H1 (cell line): Measurements from ENCODE around the gene LY6G5B. TPM values are rescaled to one million over a fixed set of nuclear protein-coding genes. Genes with fewer than 3 reads are reported as not detected.

Experiments
- CTCF ChIA-PET: fragments of 300-600 bp; sonication (Branson Sonifier 250); formaldehyde crosslinking; loops from one replicate; lab custom pipeline; 2021; ENCODE audit not compliant: partially characterized antibody; lab: Charles Lee
- POLR2A ChIA-PET: fragments of 300-600 bp; sonication (Branson Sonifier 250); formaldehyde crosslinking; loops from one replicate; lab custom pipeline; 2021; ENCODE audit warnings: inconsistent platforms; ENCODE audit not compliant: partially characterized antibody; lab: Charles Lee
- DNase-seq, 2 experiments: peaks; one replicate each; pipeline versions ENCODE4 v3.0.0 to v3.0.0-alpha.2; 2010 to 2022; ENCODE audit warnings: low spot score in 2 of 2, low read depth in 1 of 2, mixed read lengths in 1 of 2
- FAIRE-seq: peaks from 2 replicates; lab custom pipeline; 2011; peaks lifted over from hg19 to GRCh38; lab: Jason Lieb, UNC
- H2AFZ ChIP-seq: 2 replicates; pipeline ENCODE4 v1.8.1; 2012; ENCODE audit warnings: low read length, inconsistent platforms
- H2AK5ac ChIP-seq: 2 replicates; pipeline ENCODE4 v1.6.1; 2013; ENCODE audit warnings: low read depth, low read length
- H2BK120ac ChIP-seq: replicated peaks from 2 replicates; pipeline ENCODE3; 2013; ENCODE audit warnings: low read depth, low read length, inconsistent platforms
- H2BK12ac ChIP-seq: 2 replicates; pipeline ENCODE4 v1.6.1; 2013; ENCODE audit warnings: low read depth, low read length
- H2BK15ac ChIP-seq: 2 replicates; pipeline ENCODE4 v1.6.1; 2013; ENCODE audit warnings: low read length
- H2BK20ac ChIP-seq: 2 replicates; pipeline ENCODE4 v1.6.1; 2013; ENCODE audit warnings: low read length
- H2BK5ac ChIP-seq: 2 replicates; pipeline ENCODE4 v1.6.1; 2013; ENCODE audit warnings: low read depth, low read length
- H3K14ac ChIP-seq: 2 replicates; pipeline ENCODE4 v1.6.1; 2013; ENCODE audit warnings: inconsistent platforms; ENCODE audit not compliant: insufficient read length
- H3K18ac ChIP-seq: 2 replicates; pipeline ENCODE4 v1.6.1; 2013; ENCODE audit warnings: low read length; ENCODE audit errors: extremely low read depth
- H3K23ac ChIP-seq: 2 replicates; pipeline ENCODE4 v1.6.1; 2013; ENCODE audit warnings: inconsistent platforms; ENCODE audit not compliant: insufficient read length
- H3K23me2 ChIP-seq: 2 replicates; pipeline ENCODE4 v1.6.1; 2013; ENCODE audit warnings: low read depth, low read length
- H3K27ac ChIP-seq: 2 replicates; pipeline ENCODE4 v1.6.1; 2011; ENCODE audit warnings: low read depth, low read length, inconsistent platforms
- H3K27me3 ChIP-seq, 4 experiments: replicated peaks in 1 of 4; 1 replicate in 1 of 4; 2 replicates in 3 of 4; pipeline versions ENCODE4 v1.6.1 to v1.8.1; 2011 to 2013; ENCODE audit warnings: low read length in 3 of 4, mild to moderate bottlenecking in 3 of 4, inconsistent platforms in 2 of 4, mixed read lengths in 2 of 4, moderate library complexity in 1 of 4; ENCODE audit not compliant: control insufficient read depth in 3 of 4, insufficient read depth in 3 of 4; ENCODE audit errors: extremely low read depth in 1 of 4
- H3K36me3 ChIP-seq, 4 experiments: 2 replicates each; pipeline versions ENCODE4 v1.6.1 to v1.8.1; 2011 to 2013; ENCODE audit warnings: mild to moderate bottlenecking in 4 of 4, low read length in 3 of 4, moderate library complexity in 2 of 4, control low read depth in 1 of 4, inconsistent platforms in 1 of 4; ENCODE audit not compliant: insufficient read depth in 4 of 4, control insufficient read depth in 2 of 4
- H3K4ac ChIP-seq: replicated peaks from 2 replicates; pipeline ENCODE3; 2013; ENCODE audit warnings: low read length, low read depth, mixed read lengths, inconsistent platforms; ENCODE audit not compliant: insufficient read length
- H3K4me1 ChIP-seq, 4 experiments: replicated peaks in 1 of 4; 1 replicate in 1 of 4; 2 replicates in 3 of 4; pipeline versions ENCODE4 v1.6.1 to v1.8.1; 2011 to 2013; ENCODE audit warnings: low read length in 3 of 4, inconsistent platforms in 2 of 4, mixed read lengths in 1 of 4; ENCODE audit not compliant: insufficient read depth in 4 of 4, control insufficient read depth in 3 of 4
- H3K4me2 ChIP-seq, 2 experiments: 2 replicates each; pipeline versions ENCODE4 v1.6.1 to v1.8.1; 2011 to 2013; ENCODE audit warnings: low read depth in 2 of 2, low read length in 2 of 2, control low read depth in 1 of 2, inconsistent platforms in 1 of 2, mild to moderate bottlenecking in 1 of 2; ENCODE audit not compliant: insufficient read depth in 1 of 2
- H3K4me3 ChIP-seq, 4 experiments: fragments of 200-600, 300-600 bp in 1 of 4; sonication (generic), shearing (Covaris generic), sonication (Bioruptor Twin) in 1 of 4; 2 replicates each; pipeline versions ENCODE4 v1.5.1 to v1.8.1; 2011 to 2016; ENCODE audit warnings: low read length in 4 of 4, low read depth in 3 of 4, control low read depth in 2 of 4, inconsistent platforms in 2 of 4, mild to moderate bottlenecking in 2 of 4, mixed read lengths in 1 of 4, moderate library complexity in 1 of 4; ENCODE audit not compliant: insufficient read depth in 2 of 4; ENCODE audit errors: extremely low read depth in 1 of 4
- H3K56ac ChIP-seq: replicated peaks from 2 replicates; pipeline ENCODE3; 2013; ENCODE audit warnings: low read depth, mild to moderate bottlenecking, mixed read lengths, low read length, inconsistent platforms; ENCODE audit not compliant: insufficient read length
- H3K79me1 ChIP-seq: 2 replicates; pipeline ENCODE4 v1.6.1; 2013; ENCODE audit warnings: low read depth, low read length, control low read depth
- H3K79me2 ChIP-seq, 2 experiments: 2 replicates each; pipeline versions ENCODE4 v1.6.1 to v1.8.1; 2012 to 2013; ENCODE audit warnings: low read length in 2 of 2, mild to moderate bottlenecking in 2 of 2, inconsistent platforms in 1 of 2; ENCODE audit not compliant: insufficient read depth in 2 of 2, control insufficient read depth in 1 of 2
- H3K9ac ChIP-seq, 4 experiments: replicated peaks in 1 of 4; 1 replicate in 1 of 4; 2 replicates in 3 of 4; pipeline versions ENCODE4 v1.6.1 to v1.8.1; 2011 to 2013; ENCODE audit warnings: low read depth in 3 of 4, low read length in 3 of 4, control low read depth in 2 of 4, mild to moderate bottlenecking in 2 of 4, moderate library complexity in 2 of 4, inconsistent platforms in 1 of 4; ENCODE audit errors: extremely low read depth in 1 of 4
- H3K9me3 ChIP-seq, 2 experiments: 2 replicates each; pipeline versions ENCODE4 v1.6.1 to v1.8.1; 2012 to 2013; ENCODE audit warnings: mild to moderate bottlenecking in 2 of 2, moderate library complexity in 2 of 2, control low read depth in 1 of 2, inconsistent platforms in 1 of 2, low read depth in 1 of 2, low read length in 1 of 2, mixed read lengths in 1 of 2; ENCODE audit not compliant: insufficient read depth in 2 of 2
- H4K20me1 ChIP-seq, 2 experiments: replicated peaks in 1 of 2; 2 replicates each; pipeline versions ENCODE3 to v1.8.1; 2011 to 2013; ENCODE audit warnings: inconsistent platforms in 2 of 2, low read length in 2 of 2, mild to moderate bottlenecking in 1 of 2; ENCODE audit not compliant: insufficient read depth in 2 of 2, control insufficient read depth in 1 of 2
- H4K5ac ChIP-seq: 2 replicates; pipeline ENCODE4 v1.6.1; 2013; ENCODE audit warnings: low read length, low read depth, mixed read lengths, inconsistent platforms; ENCODE audit not compliant: insufficient read length
- H4K8ac ChIP-seq: 2 replicates; pipeline ENCODE4 v1.8.0; 2013; ENCODE audit warnings: mild to moderate bottlenecking, moderate library complexity, low read length, inconsistent platforms; ENCODE audit not compliant: insufficient read depth; ENCODE audit errors: extremely low read depth
- H4K91ac ChIP-seq: replicated peaks from 2 replicates; pipeline ENCODE3; 2013; ENCODE audit warnings: low read length, mixed read lengths, inconsistent platforms; ENCODE audit not compliant: insufficient read length
- BRCA1 ChIP-seq: IDR thresholded peaks from 2 replicates; pipeline ENCODE4 v1.6.1; 2012; ENCODE audit warnings: low read depth, low read length, improper control_type of control experiment
- GABPA ChIP-seq: IDR thresholded peaks from 2 replicates; pipeline ENCODE4 v1.6.1; 2011; ENCODE audit warnings: mild to moderate bottlenecking, low read length, moderate library complexity, borderline replicate concordance; ENCODE audit not compliant: insufficient read depth
- GTF2F1 ChIP-seq: IDR thresholded peaks from 2 replicates; pipeline ENCODE4 v1.6.1; 2012; ENCODE audit warnings: low read depth, low read length, improper control_type of control experiment, borderline replicate concordance
- HDAC6 ChIP-seq: IDR thresholded peaks from one replicate; pipeline ENCODE4 v1.7.1; 2012; ENCODE audit warnings: low read depth, mild to moderate bottlenecking, inconsistent platforms, low read length, moderate library complexity
- JUN ChIP-seq: IDR thresholded peaks from 2 replicates; pipeline ENCODE4 v1.6.1; 2011; ENCODE audit warnings: low read depth, mild to moderate bottlenecking, improper control_type of control experiment, low read length
- NANOG ChIP-seq: IDR thresholded peaks from 2 replicates; pipeline ENCODE4 v1.6.1; 2011; ENCODE audit warnings: low read length, low read depth, mild to moderate bottlenecking, inconsistent platforms; ENCODE audit not compliant: insufficient read depth, poor library complexity, severe bottlenecking
- NRF1 ChIP-seq: IDR thresholded peaks from 2 replicates; pipeline ENCODE4 v1.6.1; 2011; ENCODE audit warnings: mild to moderate bottlenecking, low read depth, low read length, improper control_type of control experiment
- POLR2AphosphoS5 ChIP-seq: IDR thresholded peaks from 2 replicates; pipeline ENCODE4 v1.6.1; 2011; ENCODE audit warnings: low read depth, low read length
- POU5F1 ChIP-seq: IDR thresholded peaks from 2 replicates; pipeline ENCODE4 v1.6.1; 2011; ENCODE audit warnings: low read depth, mild to moderate bottlenecking, low read length, moderate library complexity
- SAP30 ChIP-seq: fragments of 300-600 bp; sonication (generic); IDR thresholded peaks from 2 replicates; pipeline ENCODE4 v1.7.1; 2012; ENCODE audit warnings: low read length, moderate library complexity, mild to moderate bottlenecking, inconsistent platforms; ENCODE audit not compliant: insufficient read depth, insufficient replicate concordance
- SIN3A ChIP-seq, 2 experiments: IDR thresholded peaks in 1 of 2; conservative IDR thresholded peaks in 1 of 2; 2 replicates each; pipeline ENCODE4 v1.6.1; 2011 to 2012; ENCODE audit warnings: low read length in 2 of 2, improper control_type of control experiment in 1 of 2, low read depth in 1 of 2, mild to moderate bottlenecking in 1 of 2
- SP4 ChIP-seq: IDR thresholded peaks from 2 replicates; pipeline ENCODE4 v1.6.1; 2012; ENCODE audit warnings: low read length, inconsistent platforms
- SRF ChIP-seq: IDR thresholded peaks from 2 replicates; pipeline ENCODE4 v1.6.1; 2011; ENCODE audit warnings: mild to moderate bottlenecking, low read depth, low read length, moderate library complexity
- WGBS, 2 experiments: shearing (Covaris generic) in 1 of 2; methylation state at CpG; one replicate each; pipeline versions ENCODE4 v1.1.6 to v1.1.7; 2013 to 2015; ENCODE audit warnings: low lambda C conversion rate in 2 of 2, mixed read lengths in 2 of 2, inconsistent platforms in 1 of 2, low coverage in 1 of 2, missing lambda C conversion rate in 1 of 2; ENCODE audit not compliant: insufficient replicate concordance in 2 of 2, insufficient coverage in 1 of 2, insufficient read length in 1 of 2; ENCODE audit errors: extremely low coverage in 1 of 2, missing lambda C conversion rate in 1 of 2; 5-methylcytosine and 5-hydroxymethylcytosine counted together
- polyA plus RNA-seq, 7 experiments: library from polyadenylated mRNA; depleted of rRNA in 3 of 7; stranded (reverse) in 5 of 7; unstranded in 2 of 7; fragments of >200 nt in 5 of 7; fragments of 200-250 nt in 2 of 7; gene quantifications; 1 replicate in 5 of 7; 2 replicates in 1 of 7; 4 replicates in 1 of 7; pipeline versions ENCODE4 v1.2.1 to v1.2.3, GENCODE V29; 2011 to 2013; ENCODE audit warnings: missing spikeins in 2 of 7, mixed read lengths in 2 of 7
- total RNA-seq: library from RNA; stranded (reverse); fragmentation: NEBNext Ultra II Directional; extraction: Animal tissue kit (Norgen Biotek cat#: 25700); gene quantifications from 2 replicates; pipeline ENCODE4 v1.2.1, GENCODE V29; 2021

The LY6G5B gene
- total and polyA plus RNA-seq, 2 of the 8 experiments (the other 6 are each of a cell fraction or from before 2014, with no cell fraction given), result 10.6 to 12.6 TPM

DNA sequence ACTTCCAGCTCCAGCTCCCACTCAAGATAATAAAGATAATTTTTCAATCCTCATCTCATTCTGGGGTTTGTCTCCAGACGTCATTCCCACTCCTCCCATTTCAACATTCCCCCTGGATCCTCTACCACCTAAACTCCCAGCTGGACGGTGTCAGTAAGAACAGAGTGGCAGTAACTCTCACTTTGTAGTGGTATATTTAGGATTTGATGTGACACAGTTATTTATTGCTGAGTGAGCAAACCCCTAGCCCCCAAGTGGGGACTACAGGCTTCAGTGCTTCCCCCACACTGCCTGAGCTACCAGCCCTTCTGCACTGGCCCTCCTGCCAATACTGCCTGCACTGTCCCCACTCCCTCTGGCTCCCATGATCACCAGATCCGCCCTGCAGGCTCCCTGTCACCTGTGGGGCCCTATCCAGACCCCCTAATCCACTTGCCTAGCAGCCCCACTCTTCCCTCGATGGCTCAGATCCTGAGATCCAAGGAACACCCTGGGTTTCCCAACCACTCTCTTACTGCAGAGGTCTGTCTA lies 11.6 kb upstream of the LY6G5B start:
- no peaks in the 10 kb centered on the region for H3K9me3 ChIP-seq
- H4K8ac ChIP-seq, result no peak overlapping the region
- H3K56ac ChIP-seq, result no peak overlapping the region
- ChIA-PET POLR2A (interaction anchor here (1.5 to 25.5 kb wide), 5 partner anchors 6 to 116 kb away, joined by 6 to 883 read pairs (median 52); partner anchors contain the start of genes AIF1, ATP6V1G2, C6orf47 and CSNK2B), CTCF (interaction anchor here (1.0 to 3.2 kb wide), 3 partner anchors 108 to 115 kb away, joined by 6 to 9 read pairs (median 7); no protein-coding TSS in a partner anchor)
- no peak overlapping the region for H4K5ac ChIP-seq
- no peak overlapping the region for H4K91ac ChIP-seq
- H3K79me2 ChIP-seq, result peaks cover 0 to 26% of the 10 kb centered on the region in 2 experiments; a peak in 2 of 4 replicates
- H3K4me1 ChIP-seq, result peaks cover 0 to 7% (median 2%) of the 10 kb centered on the region in 4 experiments; a peak in 3 of 7 replicates
- DNase-seq, result no peak
- peaks cover 4 to 13% (median 9%) of the 10 kb centered on the region in 4 experiments; a peak in 6 of 8 replicates for H3K36me3 ChIP-seq
- no peak overlapping the region for H2AFZ ChIP-seq
- no peak overlapping the region for H2BK12ac ChIP-seq
- H4K20me1 ChIP-seq, result peaks cover 0 to 3% of the 10 kb centered on the region in 2 experiments
- no peak overlapping the region for H3K9ac ChIP-seq
- no peak overlapping the region for H3K23ac ChIP-seq
- H2BK15ac ChIP-seq, result no peak overlapping the region
- no peak overlapping the region for H3K27ac ChIP-seq
- no peaks in the 10 kb centered on the region for H3K27me3 ChIP-seq
- FAIRE-seq, result no peak
- H3K14ac ChIP-seq, result no peak overlapping the region
- no peak overlapping the region for H2BK5ac ChIP-seq
- no peak overlapping the region for H2AK5ac ChIP-seq
- H3K4me3 ChIP-seq, result no peak overlapping the region
- H2BK20ac ChIP-seq, result no peak overlapping the region
- no peak overlapping the region for H3K18ac ChIP-seq
- no peak overlapping the region for H3K4ac ChIP-seq
- no peak overlapping the region; a peak in 1 of 4 replicates for H3K4me2 ChIP-seq
- H2BK120ac ChIP-seq, result no peak overlapping the region
- peaks cover 4% of the 10 kb centered on the region; the same call in 1 of the 2 replicates for H3K23me2 ChIP-seq
- WGBS, 2 experiments, result 67% methylated on average over 4 of the region's 4 CpGs; no CpG with 5 or more reads in 1 of the 2 experiments
- peaks cover 9% of the 10 kb centered on the region for H3K79me1 ChIP-seq
- TF ChIP-seq POU5F1, result no peak
- TF ChIP-seq SAP30, result no peak
- no peak for TF ChIP-seq BRCA1
- TF ChIP-seq NRF1, result no peak
- no peak for TF ChIP-seq POLR2AphosphoS5
- no peak for TF ChIP-seq JUN
- TF ChIP-seq SIN3A (conservative IDR thresholded peaks at IDR 0.05 in 1 of 2, IDR thresholded peaks at IDR 0.05 in 1 of 2; ENCODE audit: low read depth in 1 of 2, low read length in 2 of 2), result no peak
- no peak for TF ChIP-seq NANOG
- TF ChIP-seq HDAC6, result no peak
- TF ChIP-seq SP4, result no peak
- no peak for TF ChIP-seq GTF2F1
- TF ChIP-seq GABPA, result no peak
- TF ChIP-seq SRF, result no peak
